IPS DF 6.9 (cell line): Measurements from ENCODE around the gene ITFG1.
A peak's percentile ranks its signal among the peaks of the same experiment; 100 is the strongest.
"Not testable (repeated sequence)": the region's sequence is repeated elsewhere in the genome, so short reads cannot be mapped to it uniquely, and the experiment has no call there.

Experiments used
- DNase-seq: peaks from one replicate; pipeline ENCODE4 v3.0.0-alpha.2; 2013; ENCODE audit warnings: low read depth, low spot score
- H3K27ac ChIP-seq: one replicate; pipeline ENCODE4 v1.5.1; 2013; ENCODE audit warnings: low read length, control low read depth
- H3K27me3 ChIP-seq: 2 replicates; pipeline ENCODE4 v1.6.1; 2013; ENCODE audit warnings: mild to moderate bottlenecking, low read length; ENCODE audit not compliant: control insufficient read depth, insufficient read depth
- H3K36me3 ChIP-seq: 2 replicates; pipeline ENCODE4 v1.6.1; 2013; ENCODE audit warnings: low read length; ENCODE audit not compliant: control insufficient read depth, insufficient read depth
- H3K4me1 ChIP-seq: 2 replicates; pipeline ENCODE4 v1.6.1; 2013; ENCODE audit warnings: low read length; ENCODE audit not compliant: control insufficient read depth, insufficient read depth
- H3K4me3 ChIP-seq: 2 replicates; pipeline ENCODE4 v1.5.1; 2013; ENCODE audit warnings: mild to moderate bottlenecking, low read length
- H3K9me3 ChIP-seq: 2 replicates; pipeline ENCODE4 v1.6.1; 2013; ENCODE audit warnings: low read length, inconsistent platforms; ENCODE audit not compliant: control insufficient read depth, insufficient read depth
- WGBS: extraction: QIAGEN DNeasy Blood & Tissue Kit; methylation state at CpG from one replicate; pipeline ENCODE4 v1.1.7; 2013; ENCODE audit warnings: mixed read lengths, missing lambda C conversion rate; ENCODE audit not compliant: insufficient read length, insufficient coverage; 5-methylcytosine and 5-hydroxymethylcytosine counted together

ITFG1 gene

GRCh38 chr16:47211218-47211617, 249.6 kb downstream of the ITFG1 start:
- H3K36me3 ChIP-seq: no peaks in the 10 kb centered on the region
- H3K27me3 ChIP-seq: no peaks in the 10 kb centered on the region
- WGBS: no CpG with 5 or more reads among the region's 4 CpGs
- H3K4me3 ChIP-seq: no peak overlapping the region
- DNase-seq: no peak
- no peaks in the 10 kb centered on the region for H3K9me3 ChIP-seq
- H3K4me1 ChIP-seq: no peaks in the 10 kb centered on the region
- no peak overlapping the region for H3K27ac ChIP-seq

GRCh38 chr16:47204736-47205504, 255.9 kb downstream of the ITFG1 start:
- Histone ChIP-seq H3K27ac (no peak overlapping the region), H3K9me3 (no peaks in the 10 kb centered on the region), H3K27me3 (no peaks in the 10 kb centered on the region), H3K4me3 (no peak overlapping the region), H3K4me1 (no peaks in the 10 kb centered on the region), H3K36me3 (no peaks in the 10 kb centered on the region)
- DNase-seq: no peak
- WGBS: 100% methylated on average over 1 of the region's 4 CpGs

GRCh38 chr16:47203433-47203832, 257.4 kb downstream of the ITFG1 start:
- H3K27ac ChIP-seq, H3K4me1 ChIP-seq, DNase-seq, H3K9me3 ChIP-seq, H3K4me3 ChIP-seq, H3K36me3 ChIP-seq, H3K27me3 ChIP-seq: not testable (repeated sequence)
- WGBS: no CpG with 5 or more reads among the region's 4 CpGs

- Histone ChIP-seq H3K4me3 (no peak overlapping the region), H3K36me3 (no peaks in the 10 kb centered on the region), H3K9me3 (no peaks in the 10 kb centered on the region), H3K27ac (no peak overlapping the region), H3K4me1 (no peaks in the 10 kb centered on the region), H3K27me3 (no peaks in the 10 kb centered on the region)
- WGBS: no CpG with 5 or more reads among the region's 2 CpGs
- DNase-seq: no peak
Measured at GRCh38 chr16:47198180-47198575, 262.7 kb downstream of the ITFG1 start.

GRCh38 chr16:47197536-47198179, 263.2 kb downstream of the ITFG1 start:
- no peak overlapping the region for H3K4me3 ChIP-seq
- no peak for DNase-seq
- no peaks in the 10 kb centered on the region for H3K9me3 ChIP-seq
- H3K27ac ChIP-seq: no peak overlapping the region
- WGBS: no CpG with 5 or more reads among the region's 6 CpGs
- H3K36me3 ChIP-seq: no peaks in the 10 kb centered on the region
- no peaks in the 10 kb centered on the region for H3K4me1 ChIP-seq
- H3K27me3 ChIP-seq: no peaks in the 10 kb centered on the region

- no peak overlapping the region for H3K27ac ChIP-seq
- no peaks in the 10 kb centered on the region for H3K36me3 ChIP-seq
- DNase-seq: peak; percentile 13
- no peaks in the 10 kb centered on the region for H3K4me1 ChIP-seq
- no peaks in the 10 kb centered on the region for H3K27me3 ChIP-seq
- no peaks in the 10 kb centered on the region for H3K9me3 ChIP-seq
- H3K4me3 ChIP-seq: no peak overlapping the region
- WGBS: no CpG with 5 or more reads among the region's 5 CpGs
Measured at GRCh38 chr16:47196457-47196856, 264.4 kb downstream of the ITFG1 start.

- no CpG with 5 or more reads among the region's 3 CpGs for WGBS
- H3K4me3 ChIP-seq: no peak overlapping the region
- DNase-seq: no peak
Measured at GRCh38 chr16:47182318-47182717, 278.5 kb downstream of the ITFG1 start.

DNA sequence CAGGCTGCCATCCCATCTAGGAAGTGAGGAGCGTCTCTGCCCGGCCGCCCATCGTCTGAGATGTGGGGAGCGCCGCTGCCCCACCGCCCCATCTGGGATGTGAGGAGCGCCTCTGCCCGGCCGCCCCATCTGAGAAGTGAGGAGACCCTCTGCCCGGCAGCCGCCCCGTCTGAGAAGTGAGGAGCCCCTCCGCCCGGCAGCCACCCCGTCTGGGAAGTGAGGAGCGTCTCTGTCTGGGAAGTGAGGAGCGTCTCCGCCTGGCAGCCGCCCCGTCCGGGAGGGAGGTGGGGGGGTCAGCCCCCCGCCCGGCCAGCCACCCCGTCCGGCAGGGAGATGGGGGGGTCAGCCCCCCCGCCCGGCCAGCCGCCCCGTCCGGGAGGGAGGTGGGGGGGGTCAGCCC, 279.8 kb downstream of the ITFG1 start:
- not testable (repeated sequence) for H3K36me3 ChIP-seq, H3K27ac ChIP-seq, H3K9me3 ChIP-seq, H3K4me3 ChIP-seq, H3K27me3 ChIP-seq, DNase-seq, H3K4me1 ChIP-seq
- WGBS: no CpG with 5 or more reads among the region's 31 CpGs

More at GRCh38 chr16:47182318-47182717, 278.5 kb downstream of the ITFG1 start:
- Histone ChIP-seq H3K36me3 (no peaks in the 10 kb centered on the region), H3K9me3 (no peaks in the 10 kb centered on the region; the same call in 1 of the 2 replicates), H3K27ac (no peak overlapping the region), H3K4me1 (no peaks in the 10 kb centered on the region), H3K27me3 (no peaks in the 10 kb centered on the region)

GRCh38 chr16:47180073-47180472, 280.8 kb downstream of the ITFG1 start:
- H3K27me3 ChIP-seq: no peaks in the 10 kb centered on the region
- H3K9me3 ChIP-seq: no peaks in the 10 kb centered on the region; the same call in 1 of the 2 replicates
- H3K4me1 ChIP-seq: no peaks in the 10 kb centered on the region
- no peak overlapping the region for H3K27ac ChIP-seq
- no CpG with 5 or more reads among the region's 8 CpGs for WGBS
- no peaks in the 10 kb centered on the region for H3K36me3 ChIP-seq
- DNase-seq: no peak
- no peak overlapping the region for H3K4me3 ChIP-seq

GRCh38 chr16:47175152-47175551, 285.7 kb downstream of the ITFG1 start:
- DNase-seq: no peak
- no peaks in the 10 kb centered on the region for H3K4me1 ChIP-seq
- H3K9me3 ChIP-seq: no peaks in the 10 kb centered on the region
- no peaks in the 10 kb centered on the region for H3K36me3 ChIP-seq
- no peak overlapping the region for H3K4me3 ChIP-seq
- no peaks in the 10 kb centered on the region for H3K27me3 ChIP-seq
- H3K27ac ChIP-seq: no peak overlapping the region
